NOMO-1 treated with dmso at 0.1 percent for 144 hours (cell line): ENCODE measurements around the gene POLG2.
A peak's percentile ranks its signal among the peaks of the same experiment; 100 is the strongest.
"Not testable (repeated sequence)": the region's sequence is repeated elsewhere in the genome, so short reads cannot be mapped to it uniquely, and the experiment has no call there.

Source experiments
- DNase-seq: peaks from one replicate; lab custom pipeline; 2025; ENCODE audit not compliant: unreplicated experiment; lab: John Stamatoyannopoulos, UW

POLG2 gene

GRCh38 chr17:64506201-64506575 is 9.3 kb upstream of the POLG2 start, which contains the start of gene DDX5:
Gene DDX5 (minus strand): TSS chr17:64506289. CDS start chr17:64506119, 170 bp downstream.
- peak; percentile 98 for DNase-seq

- DNase-seq, result peak; percentile 82
Observed at GRCh38 chr17:64505340-64506200, 8.7 kb upstream of the POLG2 start.

GRCh38 chr17:64504769-64505339 is 8.0 kb upstream of the POLG2 start:
- no peak for DNase-seq

- no peak for DNase-seq
Observed at GRCh38 chr17:64503821-64504768, 7.2 kb upstream of the POLG2 start.

GRCh38 chr17:64503341-64503740 is 6.5 kb upstream of the POLG2 start:
- no peak for DNase-seq

- DNase-seq, result no peak
Observed at GRCh38 chr17:64502809-64503208, 6.0 kb upstream of the POLG2 start.

- DNase-seq, result no peak
Observed at GRCh38 chr17:64502021-64502420, 5.2 kb upstream of the POLG2 start.

- DNase-seq, result no peak
Observed at GRCh38 chr17:64500862-64501765, 4.3 kb upstream of the POLG2 start.

- no peak for DNase-seq
Observed at GRCh38 chr17:64500487-64500859, 3.6 kb upstream of the POLG2 start.

GRCh38 chr17:64499805-64500486 is 3.1 kb upstream of the POLG2 start:
- DNase-seq, result no peak

GRCh38 chr17:64498308-64499203 is 1.7 kb upstream of the POLG2 start:
- DNase-seq, result no peak

GRCh38 chr17:64497565-64498035 is 746 bp upstream of the POLG2 start:
- DNase-seq, result no peak

GRCh38 chr17:64496348-64496785 is 487 bp downstream of the POLG2 start:
- no peak for DNase-seq

- not testable (repeated sequence) for DNase-seq
Observed at GRCh38 chr17:64495300-64495699, 1.6 kb downstream of the POLG2 start.

GRCh38 chr17:64494121-64494520 is 2.7 kb downstream of the POLG2 start:
- DNase-seq, result no peak

GRCh38 chr17:64492481-64493109 is 4.3 kb downstream of the POLG2 start:
- no peak for DNase-seq

GRCh38 chr17:64491994-64492393 is 4.9 kb downstream of the POLG2 start:
- DNase-seq, result no peak
